ENCODE data around the gene RASGEF1B.

RASGEF1B gene

DNA sequence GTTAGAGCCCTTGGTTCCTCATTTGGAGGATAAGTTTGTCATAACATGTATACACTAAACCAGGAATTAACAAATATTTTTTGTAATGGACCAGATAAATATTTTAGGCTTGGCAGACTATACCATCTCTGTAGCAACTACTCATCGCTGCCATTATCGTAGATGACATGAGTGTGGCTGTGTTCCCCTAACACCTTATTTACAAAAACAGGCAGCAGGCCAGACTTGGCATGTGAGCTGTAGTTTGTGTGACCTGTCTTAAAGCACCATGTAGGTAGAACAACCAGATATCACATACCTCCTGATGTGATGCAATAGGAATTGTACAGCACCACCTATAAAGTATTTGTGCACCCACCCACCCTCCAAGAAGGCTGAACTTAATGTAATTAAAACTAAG lies 82.0 kb downstream of the RASGEF1B start:
- DNase-seq = no peak

DNA sequence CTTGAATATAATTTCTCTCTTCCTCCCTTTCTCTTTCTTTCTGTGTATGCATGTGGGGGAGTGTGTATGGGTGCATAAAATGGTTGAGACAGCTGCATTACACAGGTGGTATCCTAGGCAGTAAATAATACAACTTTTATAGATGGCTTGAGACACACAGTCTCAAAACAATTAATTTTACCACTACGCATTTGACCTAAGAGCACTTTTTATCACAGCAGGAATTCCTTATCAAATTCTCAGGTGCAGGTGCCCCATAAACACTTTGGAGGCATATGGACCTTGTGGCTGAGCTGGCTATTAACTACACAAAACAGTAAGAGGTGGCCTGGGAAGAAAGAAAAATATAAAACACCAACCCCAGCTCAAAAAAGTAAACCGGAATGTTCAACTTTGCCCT lies 91.3 kb downstream of the RASGEF1B start:
- no peak for DNase-seq

DNA sequence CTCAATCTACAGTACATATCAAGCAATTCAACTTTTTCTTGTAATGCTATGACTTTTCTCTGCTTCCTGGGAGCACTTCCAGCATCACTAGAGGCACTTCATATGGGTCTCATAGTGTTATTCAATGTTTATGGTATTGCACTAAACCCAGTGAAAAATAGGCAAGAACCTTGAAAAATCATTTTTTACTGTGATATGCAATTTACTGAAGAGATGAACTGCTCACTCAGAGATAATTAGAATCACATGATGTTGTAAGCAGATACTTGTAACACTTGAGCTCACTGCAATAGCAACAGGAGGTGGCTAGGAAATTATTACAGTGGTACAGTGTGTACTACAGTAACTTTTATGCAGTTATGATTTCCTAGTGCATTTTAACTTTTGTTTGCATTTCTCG lies 93.3 kb downstream of the RASGEF1B start:
- DNase-seq = no peak

DNA sequence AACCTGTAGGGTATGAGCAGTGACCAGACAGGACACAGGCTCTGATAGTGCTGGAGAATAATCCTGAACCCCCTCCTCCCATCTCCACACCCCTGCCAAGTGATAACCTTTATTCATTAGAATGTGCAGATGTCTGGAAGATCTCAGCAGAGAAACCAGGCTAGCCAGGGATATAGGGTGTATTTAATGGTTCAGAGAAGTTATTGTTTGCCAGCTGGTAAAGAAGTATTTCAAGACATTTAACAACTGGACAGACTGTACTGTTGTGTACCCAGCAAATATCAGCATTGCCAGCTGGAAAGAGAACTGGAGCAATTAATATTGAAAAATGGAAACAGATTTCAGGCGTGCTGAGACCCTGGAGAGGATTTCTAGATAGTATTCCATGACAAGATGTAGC lies 94.5 kb downstream of the RASGEF1B start:
- no peak for DNase-seq

DNA sequence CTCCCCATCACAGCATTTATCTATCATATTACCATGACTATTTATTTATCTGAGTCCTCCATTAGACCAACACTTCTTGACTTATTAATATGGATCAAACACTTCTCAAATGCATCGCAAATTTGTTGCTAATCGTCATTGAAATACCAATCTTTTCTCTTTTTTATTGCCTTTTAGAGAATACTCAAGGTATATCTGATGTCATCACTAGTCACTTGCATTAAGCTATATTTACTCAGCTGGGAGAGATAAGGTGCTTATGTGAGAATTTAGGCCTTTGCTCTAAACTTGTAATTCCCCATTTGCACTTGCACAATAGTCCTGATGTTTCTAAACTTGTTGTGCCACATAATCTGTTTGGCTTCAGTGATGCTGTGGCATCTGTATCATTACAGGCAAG lies 95.0 kb downstream of the RASGEF1B start:
- DNase-seq = no peak
